GM19468 (cell line): Measurements from ENCODE around the gene TAF1L.

Experiments
- ATAC-seq: cut with Tn5 transposase; IDR thresholded peaks from one replicate; pipeline ENCODE4 v1.9.1; 2021; ENCODE audit warnings: mild to moderate bottlenecking, moderate library complexity, moderate number of reproducible peaks; ENCODE audit not compliant: unreplicated experiment; ENCODE audit errors: extremely low read depth

TAF1L gene

DNA sequence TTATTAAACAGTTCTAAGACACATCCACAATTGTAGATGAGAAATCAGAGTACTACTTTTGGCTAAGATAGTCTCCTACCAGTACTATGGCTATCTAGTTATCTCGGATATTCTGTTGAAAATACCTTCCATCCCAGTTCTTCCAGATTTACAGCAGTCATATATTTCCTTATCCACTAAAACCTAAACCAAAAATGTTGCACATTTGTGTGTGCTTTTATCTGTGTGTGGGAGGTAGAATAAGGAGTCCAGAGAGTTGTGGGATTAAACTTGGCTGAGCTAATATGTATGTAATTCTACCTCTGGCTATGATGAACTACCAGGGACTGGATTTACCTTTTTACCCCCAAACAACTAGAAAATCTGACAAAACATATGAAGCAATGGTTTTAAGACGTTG, 45.0 kb downstream of the TAF1L start:
- no peak for ATAC-seq

DNA sequence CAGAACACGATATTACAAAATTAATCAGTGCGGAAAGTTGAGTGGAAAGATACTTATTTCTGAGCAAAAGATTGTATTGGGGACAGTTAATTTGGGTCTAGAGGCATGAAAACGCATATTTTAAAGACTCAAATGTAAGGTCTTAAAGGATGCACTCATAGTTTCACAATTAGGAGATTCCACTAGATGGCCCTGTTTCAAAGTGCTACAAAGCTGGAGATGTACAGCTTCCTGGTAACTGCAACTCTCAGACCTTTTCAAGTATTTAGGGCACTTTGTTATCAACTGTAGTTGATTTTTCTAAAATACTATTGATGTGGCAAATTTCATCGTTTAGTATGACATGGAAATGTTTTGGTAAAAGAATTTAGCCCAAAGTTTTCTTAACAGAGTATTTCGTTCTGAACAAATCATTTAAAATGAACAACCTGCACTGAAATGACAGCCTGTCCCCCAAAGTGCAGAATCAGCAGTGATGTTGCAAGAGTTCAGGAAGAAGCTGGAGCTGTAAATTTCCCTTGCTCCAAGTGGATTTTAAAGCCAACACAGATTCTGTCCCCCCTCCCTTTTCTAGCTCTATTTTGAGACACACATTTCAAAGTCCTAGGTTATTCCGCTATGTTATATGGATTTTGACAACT, 46.3 kb downstream of the TAF1L start:
- no peak for ATAC-seq

GRCh38 chr9:32587901-32588300, 47.6 kb downstream of the TAF1L start:
- ATAC-seq, result no peak

- ATAC-seq, result no peak
Observed at GRCh38 chr9:32584784-32585183, 50.7 kb downstream of the TAF1L start.

GRCh38 chr9:32581512-32582143, 53.8 kb downstream of the TAF1L start:
- no peak for ATAC-seq

DNA sequence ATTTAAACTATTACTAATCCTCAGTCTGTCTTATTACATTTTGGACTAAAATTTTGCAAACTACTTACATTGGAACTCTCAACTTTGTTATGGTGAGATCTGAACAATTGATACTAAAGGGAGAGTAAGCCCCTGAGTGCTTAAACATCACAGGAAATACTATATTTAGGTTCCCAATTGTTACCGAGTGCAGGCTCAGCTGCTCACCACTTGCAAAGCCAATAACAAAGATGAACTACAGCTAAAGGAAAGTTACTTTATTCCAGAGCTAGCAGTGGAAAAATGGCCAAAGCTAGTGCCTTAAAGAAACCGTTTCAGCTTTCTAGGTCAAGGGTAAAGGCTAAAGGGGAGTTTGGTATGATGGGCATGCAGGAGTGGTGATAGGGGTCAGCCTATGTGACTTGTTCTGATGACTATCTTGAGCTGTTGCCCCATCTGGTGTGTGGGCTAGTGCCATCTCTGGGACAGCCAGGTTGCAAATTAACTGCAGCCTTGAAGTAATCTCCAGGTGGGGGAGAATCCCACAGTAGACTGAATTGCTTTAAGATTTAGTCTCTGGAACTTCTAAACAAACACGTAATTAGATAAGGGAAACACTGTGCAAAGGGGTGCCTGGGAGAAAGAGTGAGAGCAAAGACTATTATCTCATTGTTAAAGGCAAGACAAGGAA, 54.7 kb downstream of the TAF1L start:
- no peak for ATAC-seq

GRCh38 chr9:32579706-32580331, 55.6 kb downstream of the TAF1L start:
- ATAC-seq, result no peak
